ENCODE data around the gene FBXO3.
A peak's percentile ranks its signal among the peaks of the same experiment; 100 is the strongest.
"Not testable (repeated sequence)": the region's sequence is repeated elsewhere in the genome, so short reads cannot be mapped to it uniquely, and the experiment has no call there.

The FBXO3 gene

GRCh38 chr11:33724644-33725035, 49.7 kb downstream of the FBXO3 start:
- DNase-seq, result no peak

- no peak for DNase-seq
These were observed 51.0 kb downstream of the FBXO3 start for GRCh38 chr11:33723238-33723881.

- DNase-seq, result no peak
These were observed 51.6 kb downstream of the FBXO3 start for GRCh38 chr11:33722590-33723234.

- no peak for DNase-seq
These were observed 52.3 kb downstream of the FBXO3 start for GRCh38 chr11:33721984-33722383.

- no peak for DNase-seq
These were observed 52.9 kb downstream of the FBXO3 start for GRCh38 chr11:33721426-33721825.

GRCh38 chr11:33719587-33719986, 54.7 kb downstream of the FBXO3 start:
- DNase-seq, result no peak

- DNase-seq, result no peak
These were observed 55.9 kb downstream of the FBXO3 start for GRCh38 chr11:33718440-33718839.

- DNase-seq, result no peak
These were observed 58.1 kb downstream of the FBXO3 start for GRCh38 chr11:33716243-33716642.

- no peak for DNase-seq
These were observed 60.4 kb downstream of the FBXO3 start for GRCh38 chr11:33713856-33714398.

- DNase-seq, result no peak
These were observed 61.0 kb downstream of the FBXO3 start for GRCh38 chr11:33713151-33713855.

GRCh38 chr11:33712436-33712835, 61.9 kb downstream of the FBXO3 start:
- DNase-seq, result no peak

- DNase-seq, result no peak
These were observed 64.9 kb downstream of the FBXO3 start for GRCh38 chr11:33709466-33709865.

- no peak for DNase-seq
These were observed 65.3 kb downstream of the FBXO3 start for GRCh38 chr11:33708985-33709384.

- DNase-seq, result not testable (repeated sequence)
These were observed 66.5 kb downstream of the FBXO3 start for GRCh38 chr11:33707831-33708230.

- no peak for DNase-seq
These were observed 67.4 kb downstream of the FBXO3 start for GRCh38 chr11:33706966-33707365.

- no peak for DNase-seq
These were observed 67.8 kb downstream of the FBXO3 start for GRCh38 chr11:33706546-33706945.

GRCh38 chr11:33704240-33705002, 69.9 kb downstream of the FBXO3 start:
- DNase-seq, result no peak

- DNase-seq, result no peak
These were observed 70.5 kb downstream of the FBXO3 start for GRCh38 chr11:33703788-33704187.

GRCh38 chr11:33703234-33703633, 71.1 kb downstream of the FBXO3 start:
- DNase-seq, result no peak

- no peak for DNase-seq
These were observed 72.8 kb downstream of the FBXO3 start for GRCh38 chr11:33701302-33702230.

- DNase-seq, result peak; percentile 89 to 94
These were observed 73.6 kb downstream of the FBXO3 start, which contains the start of gene C11orf91 for GRCh38 chr11:33700502-33701271. TSS of gene C11orf91 (minus strand) at chr11:33700826. CDS start at chr11:33700740, 86 bp downstream.
